ENCODE measurements around the gene CCT8L2. TPM values are rescaled to one million over a fixed set of nuclear protein-coding genes. Genes with fewer than 3 reads are reported as not detected.

CCT8L2 gene
- total RNA-seq, 1 experiment from 2014 or later = not detected

GRCh38 chr22:16609548-16610261, 17.1 kb upstream of the CCT8L2 start:
- H3K9me3 Mint-ChIP-seq = peaks cover 80 to 82% of the 10 kb centered on the region in 2 experiments
- no CpG with 5 or more reads among the region's 77 CpGs for WGBS (ENCODE audit: extremely low coverage, insufficient read length, low lambda C conversion rate)

More at GRCh38 chr22:16609548-16610261, 17.1 kb upstream of the CCT8L2 start:
- Histone ChIP-seq H3T11ph (ENCODE audit: low read length) (no peak overlapping the region), H4K91ac (ENCODE audit: insufficient read length, low read depth, low read length) (no peak overlapping the region), H2BK5ac (ENCODE audit: insufficient read length, low read length) (no peak overlapping the region), H3K27ac (ENCODE audit: insufficient read length, low read depth, low read length) (no peak overlapping the region), H4K5ac (ENCODE audit: insufficient read length, low read depth, low read length) (no peak overlapping the region), H3K9ac (ENCODE audit: extremely low read depth, insufficient read length, low read length) (no peak overlapping the region), H2AK5ac (ENCODE audit: insufficient read length, low read length) (no peak overlapping the region), H3K9me3 (ENCODE audit: control insufficient read depth, low read depth, low read length) (peaks cover 30% of the 10 kb centered on the region), H2AFZ (ENCODE audit: low read length) (no peak overlapping the region), H3K23ac (ENCODE audit: insufficient read length, low read depth, low read length) (no peak overlapping the region), H4K20me1 (ENCODE audit: control insufficient read depth, insufficient read depth, insufficient read length) (no peaks in the 10 kb centered on the region), H3K4me1 (ENCODE audit: insufficient read depth, low read length) (no peaks in the 10 kb centered on the region), H2BK20ac (ENCODE audit: low read depth, low read length, poor library complexity, severe bottlenecking) (no peak overlapping the region), H3K4ac (ENCODE audit: low read depth, low read length) (no peak overlapping the region), H3K23me2 (ENCODE audit: insufficient read length, low read depth, low read length, poor library complexity, severe bottlenecking) (no peaks in the 10 kb centered on the region), H2BK12ac (ENCODE audit: insufficient read length, low read depth, low read length) (no peak overlapping the region), H2BK120ac (ENCODE audit: low read depth, low read length, poor library complexity, severe bottlenecking) (no peak overlapping the region), H3K56ac (ENCODE audit: insufficient read length, low read depth, low read length) (no peak overlapping the region), H3K27me3 (ENCODE audit: insufficient read depth, low read length) (no peaks in the 10 kb centered on the region), H3K14ac (ENCODE audit: insufficient read depth, low read length) (no peak overlapping the region), H3K79me1 (ENCODE audit: insufficient read depth, low read depth, low read length, poor library complexity, severe bottlenecking) (no peaks in the 10 kb centered on the region), H3K4me2 (ENCODE audit: insufficient read depth, insufficient read length, low read length) (no peak overlapping the region), H3K18ac (ENCODE audit: insufficient read length, low read depth, low read length) (no peak overlapping the region), H3K79me2 (ENCODE audit: insufficient read depth, low read length) (no peaks in the 10 kb centered on the region), H2BK15ac (ENCODE audit: low read depth, low read length) (no peak overlapping the region), H4K8ac (replicated peaks; ENCODE audit: insufficient read length, low read depth, low read length) (no peak overlapping the region)
- Mint-ChIP-seq H3K27me3 (ENCODE audit: low read depth) (peaks cover 5% of the 10 kb centered on the region; the same call in 1 of the 2 replicates), H3K4me1 (no peaks in the 10 kb centered on the region), H3K27ac (no peak overlapping the region), H3K36me3 (ENCODE audit: insufficient read depth in 1 of 3, low read depth in 3 of 3) (peaks cover 14 to 27% (median 26%) of the 10 kb centered on the region in 3 experiments; a peak in 6 of 7 replicates), H3K4me3 (no peak overlapping the region)
- no peak for DNase-seq
- TF ChIP-seq, protein P1, sequence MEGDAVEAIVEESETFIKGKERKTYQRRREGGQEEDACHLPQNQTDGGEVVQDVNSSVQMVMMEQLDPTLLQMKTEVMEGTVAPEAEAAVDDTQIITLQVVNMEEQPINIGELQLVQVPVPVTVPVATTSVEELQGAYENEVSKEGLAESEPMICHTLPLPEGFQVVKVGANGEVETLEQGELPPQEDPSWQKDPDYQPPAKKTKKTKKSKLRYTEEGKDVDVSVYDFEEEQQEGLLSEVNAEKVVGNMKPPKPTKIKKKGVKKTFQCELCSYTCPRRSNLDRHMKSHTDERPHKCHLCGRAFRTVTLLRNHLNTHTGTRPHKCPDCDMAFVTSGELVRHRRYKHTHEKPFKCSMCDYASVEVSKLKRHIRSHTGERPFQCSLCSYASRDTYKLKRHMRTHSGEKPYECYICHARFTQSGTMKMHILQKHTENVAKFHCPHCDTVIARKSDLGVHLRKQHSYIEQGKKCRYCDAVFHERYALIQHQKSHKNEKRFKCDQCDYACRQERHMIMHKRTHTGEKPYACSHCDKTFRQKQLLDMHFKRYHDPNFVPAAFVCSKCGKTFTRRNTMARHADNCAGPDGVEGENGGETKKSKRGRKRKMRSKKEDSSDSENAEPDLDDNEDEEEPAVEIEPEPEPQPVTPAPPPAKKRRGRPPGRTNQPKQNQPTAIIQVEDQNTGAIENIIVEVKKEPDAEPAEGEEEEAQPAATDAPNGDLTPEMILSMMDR (conservative IDR thresholded peaks at IDR 0.05) = no peak
